ENCODE data around the gene MAPK8. TPM values are rescaled to one million over a fixed set of nuclear protein-coding genes. Genes with fewer than 3 reads are reported as not detected.
A peak's percentile ranks its signal among the peaks of the same experiment; 100 is the strongest.

MAPK8 gene
- total and polyA plus RNA-seq, 9 of the 15 experiments (the other 6 are each of a cell fraction or from before 2014, with no cell fraction given) = 6.4 to 159 (median 71.0) TPM

- peak overlapping the region; percentile 65 to 95 for H3K9ac ChIP-seq (ENCODE audit: insufficient read depth in 1 of 2, low read depth in 2 of 2, low read length in 2 of 2)
- H2AFZ ChIP-seq (ENCODE audit: low read depth, low read length) = peak overlapping the region; percentile 75
- peak overlapping the region; percentile 81 for H3K27ac ChIP-seq (ENCODE audit: extremely low read depth, low read depth, low read length)
- H3K4me2 ChIP-seq (ENCODE audit: insufficient read depth, low read length) = peak overlapping the region; percentile 79
- H4K20me1 ChIP-seq (replicated peaks; ENCODE audit: control insufficient read depth, insufficient read depth, low read length) = no peaks in the 10 kb centered on the region
- 29% methylated on average over 20 of the region's 20 CpGs for WGBS (ENCODE audit: insufficient coverage, low coverage, missing lambda C conversion rate)
- FAIRE-seq (no peak), ATAC-seq (peak; percentile 78), DNase-seq (ENCODE audit: extremely low read depth in 1 of 4, low spot score in 3 of 4) (peak; percentile 57 to 85 (median 68))
- no TSS peak for BruUV-seq (replicated peaks)
- peaks cover 78% of the 10 kb centered on the region for H3K79me2 ChIP-seq (ENCODE audit: control insufficient read depth, insufficient read depth, low read length)
- peaks cover 20% of the 10 kb centered on the region; the same call in 2 of the 3 replicates for H3K36me3 ChIP-seq (ENCODE audit: control insufficient read depth, insufficient read depth, low read length)
- intact Hi-C loops (cut with micrococcal nuclease) (loop anchor here (1.0 kb wide), 1 partner anchor 10 kb away; no protein-coding TSS in a partner anchor), in situ Hi-C loops (cut with MboI) (no loop called here)
- H3K9me1 ChIP-seq (ENCODE audit: control insufficient read depth, insufficient read depth, low read length) = no peaks in the 10 kb centered on the region
- no peaks in the 10 kb centered on the region for H3K9me3 ChIP-seq (replicated peaks; ENCODE audit: control insufficient read depth, insufficient read depth, low read depth, low read length)
- H3K4me1 ChIP-seq (replicated peaks in 1 of 2; ENCODE audit: control insufficient read depth in 2 of 2, insufficient read depth in 2 of 2, low read length in 2 of 2) = peaks cover 52 to 98% of the 10 kb centered on the region in 2 experiments
- H3K27me3 ChIP-seq (ENCODE audit: control insufficient read depth in 2 of 2, insufficient read depth in 2 of 2, low read length in 2 of 2) = no peaks in the 10 kb centered on the region
- ChIA-PET CTCF (ENCODE audit: low intra/inter-chr PET ratio) (no interaction called here), POLR2A (interaction anchor here (0.6 to 1.6 kb wide), 7 partner anchors 9 to 117 kb away, joined by 3 to 10 read pairs (median 3); no protein-coding TSS in a partner anchor)
- no peak overlapping the region for H3K4me3 ChIP-seq
- TF ChIP-seq, protein P1, sequence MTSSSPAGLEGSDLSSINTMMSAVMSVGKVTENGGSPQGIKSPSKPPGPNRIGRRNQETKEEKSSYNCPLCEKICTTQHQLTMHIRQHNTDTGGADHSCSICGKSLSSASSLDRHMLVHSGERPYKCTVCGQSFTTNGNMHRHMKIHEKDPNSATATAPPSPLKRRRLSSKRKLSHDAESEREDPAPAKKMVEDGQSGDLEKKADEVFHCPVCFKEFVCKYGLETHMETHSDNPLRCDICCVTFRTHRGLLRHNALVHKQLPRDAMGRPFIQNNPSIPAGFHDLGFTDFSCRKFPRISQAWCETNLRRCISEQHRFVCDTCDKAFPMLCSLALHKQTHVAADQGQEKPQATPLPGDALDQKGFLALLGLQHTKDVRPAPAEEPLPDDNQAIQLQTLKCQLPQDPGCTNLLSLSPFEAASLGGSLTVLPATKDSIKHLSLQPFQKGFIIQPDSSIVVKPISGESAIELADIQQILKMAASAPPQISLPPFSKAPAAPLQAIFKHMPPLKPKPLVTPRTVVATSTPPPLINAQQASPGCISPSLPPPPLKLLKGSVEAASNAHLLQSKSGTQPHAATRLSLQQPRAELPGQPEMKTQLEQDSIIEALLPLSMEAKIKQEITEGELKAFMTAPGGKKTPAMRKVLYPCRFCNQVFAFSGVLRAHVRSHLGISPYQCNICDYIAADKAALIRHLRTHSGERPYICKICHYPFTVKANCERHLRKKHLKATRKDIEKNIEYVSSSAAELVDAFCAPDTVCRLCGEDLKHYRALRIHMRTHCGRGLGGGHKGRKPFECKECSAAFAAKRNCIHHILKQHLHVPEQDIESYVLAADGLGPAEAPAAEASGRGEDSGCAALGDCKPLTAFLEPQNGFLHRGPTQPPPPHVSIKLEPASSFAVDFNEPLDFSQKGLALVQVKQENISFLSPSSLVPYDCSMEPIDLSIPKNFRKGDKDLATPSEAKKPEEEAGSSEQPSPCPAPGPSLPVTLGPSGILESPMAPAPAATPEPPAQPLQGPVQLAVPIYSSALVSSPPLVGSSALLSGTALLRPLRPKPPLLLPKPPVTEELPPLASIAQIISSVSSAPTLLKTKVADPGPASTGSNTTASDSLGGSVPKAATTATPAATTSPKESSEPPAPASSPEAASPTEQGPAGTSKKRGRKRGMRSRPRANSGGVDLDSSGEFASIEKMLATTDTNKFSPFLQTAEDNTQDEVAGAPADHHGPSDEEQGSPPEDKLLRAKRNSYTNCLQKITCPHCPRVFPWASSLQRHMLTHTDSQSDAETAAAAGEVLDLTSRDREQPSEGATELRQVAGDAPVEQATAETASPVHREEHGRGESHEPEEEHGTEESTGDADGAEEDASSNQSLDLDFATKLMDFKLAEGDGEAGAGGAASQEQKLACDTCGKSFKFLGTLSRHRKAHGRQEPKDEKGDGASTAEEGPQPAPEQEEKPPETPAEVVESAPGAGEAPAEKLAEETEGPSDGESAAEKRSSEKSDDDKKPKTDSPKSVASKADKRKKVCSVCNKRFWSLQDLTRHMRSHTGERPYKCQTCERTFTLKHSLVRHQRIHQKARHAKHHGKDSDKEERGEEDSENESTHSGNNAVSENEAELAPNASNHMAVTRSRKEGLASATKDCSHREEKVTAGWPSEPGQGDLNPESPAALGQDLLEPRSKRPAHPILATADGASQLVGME (CRISPR knock-in tag; IDR thresholded peaks at IDR 0.05) = peak; percentile 72; the same call in 1 of the 2 replicates
- TF ChIP-seq, protein P2, sequence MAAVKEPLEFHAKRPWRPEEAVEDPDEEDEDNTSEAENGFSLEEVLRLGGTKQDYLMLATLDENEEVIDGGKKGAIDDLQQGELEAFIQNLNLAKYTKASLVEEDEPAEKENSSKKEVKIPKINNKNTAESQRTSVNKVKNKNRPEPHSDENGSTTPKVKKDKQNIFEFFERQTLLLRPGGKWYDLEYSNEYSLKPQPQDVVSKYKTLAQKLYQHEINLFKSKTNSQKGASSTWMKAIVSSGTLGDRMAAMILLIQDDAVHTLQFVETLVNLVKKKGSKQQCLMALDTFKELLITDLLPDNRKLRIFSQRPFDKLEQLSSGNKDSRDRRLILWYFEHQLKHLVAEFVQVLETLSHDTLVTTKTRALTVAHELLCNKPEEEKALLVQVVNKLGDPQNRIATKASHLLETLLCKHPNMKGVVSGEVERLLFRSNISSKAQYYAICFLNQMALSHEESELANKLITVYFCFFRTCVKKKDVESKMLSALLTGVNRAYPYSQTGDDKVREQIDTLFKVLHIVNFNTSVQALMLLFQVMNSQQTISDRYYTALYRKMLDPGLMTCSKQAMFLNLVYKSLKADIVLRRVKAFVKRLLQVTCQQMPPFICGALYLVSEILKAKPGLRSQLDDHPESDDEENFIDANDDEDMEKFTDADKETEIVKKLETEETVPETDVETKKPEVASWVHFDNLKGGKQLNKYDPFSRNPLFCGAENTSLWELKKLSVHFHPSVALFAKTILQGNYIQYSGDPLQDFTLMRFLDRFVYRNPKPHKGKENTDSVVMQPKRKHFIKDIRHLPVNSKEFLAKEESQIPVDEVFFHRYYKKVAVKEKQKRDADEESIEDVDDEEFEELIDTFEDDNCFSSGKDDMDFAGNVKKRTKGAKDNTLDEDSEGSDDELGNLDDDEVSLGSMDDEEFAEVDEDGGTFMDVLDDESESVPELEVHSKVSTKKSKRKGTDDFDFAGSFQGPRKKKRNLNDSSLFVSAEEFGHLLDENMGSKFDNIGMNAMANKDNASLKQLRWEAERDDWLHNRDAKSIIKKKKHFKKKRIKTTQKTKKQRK (IDR thresholded peaks at IDR 0.05; ENCODE audit: borderline replicate concordance, low read depth, low read length) = no peak
- no peak for TF ChIP-seq ZNF780A (CRISPR knock-in tag; IDR thresholded peaks at IDR 0.05)
- TF ChIP-seq TFAP4 (CRISPR knock-in tag; IDR thresholded peaks at IDR 0.05; ENCODE audit: borderline replicate concordance) = no peak; the same call in 1 of the 2 replicates
Observed at GRCh38 chr10:48480397-48481374, 174.2 kb downstream of the MAPK8 start.

Measured in K562 (cell line).